K562 (cell line): ENCODE data around the gene ZSCAN12. TPM values are rescaled to one million over a fixed set of nuclear protein-coding genes. Genes with fewer than 3 reads are reported as not detected.
"Not testable (repeated sequence)": the region's sequence is repeated elsewhere in the genome, so short reads cannot be mapped to it uniquely, and the experiment has no call there.

Experiments
- ATAC-seq: fragments of 200-7000 bp; cut with Tn5 transposase; 3 replicates; pipeline ENCODE4 v1.9.1; 2020; ENCODE audit warnings: moderate library complexity
- BruUV-seq: library from RNA; stranded (reverse); fragments of 400-500 nt; replicated peaks from 2 replicates; lab custom pipeline; 2021; lab: Mats Ljungman, UMichigan
- CTCF ChIA-PET: fragments of 300-600 bp; formaldehyde crosslinking; extraction: SDS; loops from one replicate; lab custom pipeline; 2021; ENCODE audit warnings: low intra/inter-chr PET ratio; lab: Yijun Ruan, JAX
- POLR2A ChIA-PET: fragments of 300-600, 350-650 bp; sonication (Branson Sonifier 250); formaldehyde crosslinking; extraction: SDS; loops from one replicate; lab custom pipeline; 2021; ENCODE audit warnings: antibody characterized with exemption, inconsistent platforms; lab: Yijun Ruan, JAX
- DNase-seq, 4 experiments: peaks; one replicate each; pipeline versions ENCODE4 v3.0.0 to v3.0.0-alpha.2; 2011 to 2018; ENCODE audit warnings: low spot score in 3 of 4, mixed read lengths in 3 of 4; ENCODE audit errors: extremely low read depth in 1 of 4
- FAIRE-seq: peaks from 2 replicates; lab custom pipeline; 2011; peaks lifted over from hg19 to GRCh38; lab: Jason Lieb, UNC
- H2AFZ ChIP-seq: 2 replicates; pipeline ENCODE4 v1.6.0; 2011; ENCODE audit warnings: low read depth, low read length, control low read depth, inconsistent platforms
- H3K27ac ChIP-seq: fragments of 200-600 bp; 3 replicates; pipeline ENCODE4 v1.8.0; 2011; ENCODE audit warnings: low read depth, mild to moderate bottlenecking, control low read depth, inconsistent platforms, low read length, moderate library complexity, mixed read lengths; ENCODE audit errors: extremely low read depth
- H3K27me3 ChIP-seq, 2 experiments: fragments of 300-600 bp in 1 of 2; 2 replicates in 1 of 2; 3 replicates in 1 of 2; pipeline versions ENCODE4 v1.6.0 to v1.8.0; 2011; ENCODE audit warnings: inconsistent platforms in 2 of 2, low read length in 2 of 2, mild to moderate bottlenecking in 1 of 2, mixed read lengths in 1 of 2, moderate library complexity in 1 of 2; ENCODE audit not compliant: control insufficient read depth in 2 of 2, insufficient read depth in 2 of 2
- H3K36me3 ChIP-seq: fragments of 300-600 bp; 3 replicates; pipeline ENCODE4 v1.8.0; 2011; ENCODE audit warnings: mild to moderate bottlenecking, low read length, inconsistent platforms; ENCODE audit not compliant: control insufficient read depth, insufficient read depth
- H3K4me1 ChIP-seq, 2 experiments: fragments of 200-600 bp in 1 of 2; replicated peaks in 1 of 2; 2 replicates in 1 of 2; 3 replicates in 1 of 2; pipeline versions ENCODE4 v1.5.1 to v1.8.0; 2011; ENCODE audit warnings: inconsistent platforms in 2 of 2, low read length in 2 of 2, mild to moderate bottlenecking in 1 of 2, mixed read lengths in 1 of 2, moderate library complexity in 1 of 2; ENCODE audit not compliant: control insufficient read depth in 2 of 2, insufficient read depth in 2 of 2
- H3K4me2 ChIP-seq: 2 replicates; pipeline ENCODE4 v1.6.1; 2011; ENCODE audit warnings: low read length, control low read depth, inconsistent platforms, mixed read lengths; ENCODE audit not compliant: insufficient read depth
- H3K4me3 ChIP-seq: fragments of 200-600 bp; sonication (generic), shearing (Covaris generic); 2 replicates; pipeline ENCODE4 v1.5.1; 2016; ENCODE audit warnings: control low read depth, inconsistent platforms
- H3K79me2 ChIP-seq: fragments of 200-600 bp; 3 replicates; pipeline ENCODE4 v1.8.0; 2011; ENCODE audit warnings: low read length, inconsistent platforms; ENCODE audit not compliant: control insufficient read depth, insufficient read depth
- H3K9ac ChIP-seq, 2 experiments: 2 replicates each; pipeline versions ENCODE4 v1.6.0 to v1.6.1; 2011; ENCODE audit warnings: low read depth in 2 of 2, low read length in 2 of 2, control low read depth in 1 of 2, inconsistent platforms in 1 of 2, mild to moderate bottlenecking in 1 of 2, mixed read lengths in 1 of 2; ENCODE audit not compliant: insufficient read depth in 1 of 2
- H3K9me1 ChIP-seq: one replicate; pipeline ENCODE4 v1.6.0; 2011; ENCODE audit warnings: inconsistent platforms, mild to moderate bottlenecking, low read length, moderate library complexity; ENCODE audit not compliant: control insufficient read depth, insufficient read depth
- H3K9me3 ChIP-seq: replicated peaks from 2 replicates; pipeline ENCODE4 v1.5.1; 2011; ENCODE audit warnings: low read depth, low read length, inconsistent platforms; ENCODE audit not compliant: control insufficient read depth, insufficient read depth
- H4K20me1 ChIP-seq: replicated peaks from 2 replicates; pipeline ENCODE4 v1.6.1; 2011; ENCODE audit warnings: low read length, inconsistent platforms, mixed read lengths; ENCODE audit not compliant: control insufficient read depth, insufficient read depth
- BCOR ChIP-seq: fragments of 450-650 bp; IDR thresholded peaks from 2 replicates; pipeline ENCODE4 v1.6.1; 2016
- KDM1A ChIP-seq, 2 experiments: fragments of 450-650 bp; IDR thresholded peaks; 2 replicates each; pipeline ENCODE4 v1.6.1; 2016; ENCODE audit warnings: mild to moderate bottlenecking in 2 of 2
- SMARCA5 ChIP-seq: fragments of 450-650 bp; IDR thresholded peaks from 2 replicates; pipeline ENCODE4 v1.6.1; 2016
- ZNF146 ChIP-seq: IDR thresholded peaks from one replicate; pipeline ENCODE4 v1.6.1; 2018; ENCODE audit warnings: missing compliant biosample characterization; ENCODE audit not compliant: unreplicated experiment
- WGBS: fragments of 100-300 bp; shearing (Covaris generic); methylation state at CpG from one replicate; pipeline ENCODE4 v1.1.6; 2016; ENCODE audit warnings: low coverage, mixed read lengths; ENCODE audit not compliant: insufficient coverage; ENCODE audit errors: missing lambda C conversion rate; 5-methylcytosine and 5-hydroxymethylcytosine counted together
- in situ Hi-C: fragments of 300-500 bp; cut with MboI; formaldehyde crosslinking; loops from 4 replicates; pipeline ENCODE4 v1.15.0; 2018; ENCODE audit warnings: inconsistent platforms, mixed read lengths
- intact Hi-C: fragments of 100-400 bp; cut with micrococcal nuclease; formaldehyde crosslinking; loops from 2 replicates; pipeline ENCODE4 v1.14.2; 2022
- polyA plus RNA-seq, 8 experiments: library from polyadenylated mRNA; depleted of rRNA in 4 of 8; stranded (reverse) in 5 of 8; unstranded in 3 of 8; fragments of >200 nt; fragmentation: Nextera tagmentation in 2 of 8; fragmentation: Illumina TruSeq in 1 of 8; extraction: Ambion mirVana in 2 of 8; extraction: Trizol in 1 of 8; gene quantifications; 2 replicates each; pipeline versions ENCODE4 v1.2.1 to v1.2.3, GENCODE V29; 2011 to 2014; ENCODE audit warnings: inconsistent platforms in 1 of 8, missing spikeins in 1 of 8
- total RNA-seq, 7 experiments: library from RNA; depleted of rRNA in 6 of 7; stranded (reverse); fragments of >200 nt in 6 of 7; fragmentation: Illumina TruSeq in 2 of 7; extraction: Trizol in 2 of 7; gene quantifications; 2 replicates each; pipeline versions ENCODE4 v1.2.1 to v1.2.3, GENCODE V29; 2011 to 2021; ENCODE audit warnings: low replicate concordance in 1 of 7
- TF ChIP-seq, protein P1 (sequence below): fragments of 450-650 bp; IDR thresholded peaks from 2 replicates; pipeline ENCODE4 v1.6.1; 2016; ENCODE audit warnings: mild to moderate bottlenecking

ZSCAN12 gene
- total and polyA plus RNA-seq, 9 of the 15 experiments (the other 6 are each of a cell fraction or from before 2014, with no cell fraction given), result 2.5 to 19.6 (median 12.5) TPM

DNA sequence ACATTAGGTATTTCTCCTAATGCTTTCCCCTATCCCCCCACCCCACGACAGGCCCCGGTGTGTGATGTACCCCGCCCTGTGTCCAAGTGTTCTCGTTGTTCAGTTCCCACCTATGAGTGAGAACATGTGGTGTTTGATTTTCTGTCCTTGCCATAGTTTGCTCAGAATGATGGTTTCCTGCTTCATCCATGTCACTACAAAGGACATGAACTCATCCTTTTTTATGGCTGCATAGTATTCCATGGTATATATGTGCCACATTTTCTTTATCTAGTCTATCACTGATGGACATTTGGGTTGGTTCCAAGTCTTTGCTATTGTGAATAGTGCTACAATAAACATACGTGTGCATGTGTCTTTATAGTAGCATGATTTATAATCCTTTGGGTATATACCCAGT is 4.4 kb upstream of the ZSCAN12 start:
- ATAC-seq, FAIRE-seq: not testable (repeated sequence)

More for the DNA sequence above, 4.4 kb upstream of the ZSCAN12 start:
- peaks cover 11 to 37% of the 10 kb centered on the region in 2 experiments for H3K4me1 ChIP-seq
- H3K36me3 ChIP-seq, H3K9me1 ChIP-seq, H3K27ac ChIP-seq, H3K9me3 ChIP-seq, H2AFZ ChIP-seq, H3K4me2 ChIP-seq, intact Hi-C loops, BruUV-seq, CTCF ChIA-PET, H3K4me3 ChIP-seq, H4K20me1 ChIP-seq, DNase-seq, H3K27me3 ChIP-seq, H3K9ac ChIP-seq, in situ Hi-C loops: not testable (repeated sequence)
- TF ChIP-seq ZNF146 (CRISPR knock-in tag) (peak; percentile 74), SMARCA5 (peak; percentile 30; the same call in 1 of the 2 replicates), BCOR (peak; percentile 74), KDM1A (IDR thresholded peaks at IDR 0.05) (peak; percentile 44 to 74; a peak in 3 of 4 replicates)
- TF ChIP-seq, protein P1, sequence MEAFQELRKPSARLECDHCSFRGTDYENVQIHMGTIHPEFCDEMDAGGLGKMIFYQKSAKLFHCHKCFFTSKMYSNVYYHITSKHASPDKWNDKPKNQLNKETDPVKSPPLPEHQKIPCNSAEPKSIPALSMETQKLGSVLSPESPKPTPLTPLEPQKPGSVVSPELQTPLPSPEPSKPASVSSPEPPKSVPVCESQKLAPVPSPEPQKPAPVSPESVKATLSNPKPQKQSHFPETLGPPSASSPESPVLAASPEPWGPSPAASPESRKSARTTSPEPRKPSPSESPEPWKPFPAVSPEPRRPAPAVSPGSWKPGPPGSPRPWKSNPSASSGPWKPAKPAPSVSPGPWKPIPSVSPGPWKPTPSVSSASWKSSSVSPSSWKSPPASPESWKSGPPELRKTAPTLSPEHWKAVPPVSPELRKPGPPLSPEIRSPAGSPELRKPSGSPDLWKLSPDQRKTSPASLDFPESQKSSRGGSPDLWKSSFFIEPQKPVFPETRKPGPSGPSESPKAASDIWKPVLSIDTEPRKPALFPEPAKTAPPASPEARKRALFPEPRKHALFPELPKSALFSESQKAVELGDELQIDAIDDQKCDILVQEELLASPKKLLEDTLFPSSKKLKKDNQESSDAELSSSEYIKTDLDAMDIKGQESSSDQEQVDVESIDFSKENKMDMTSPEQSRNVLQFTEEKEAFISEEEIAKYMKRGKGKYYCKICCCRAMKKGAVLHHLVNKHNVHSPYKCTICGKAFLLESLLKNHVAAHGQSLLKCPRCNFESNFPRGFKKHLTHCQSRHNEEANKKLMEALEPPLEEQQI, result 0 out of 2 replicates have a peak, but pooled peaks have one; percentile 36
- peaks cover 15% of the 10 kb centered on the region for H3K79me2 ChIP-seq
- WGBS, result 92% methylated on average over 4 of the region's 5 CpGs
- POLR2A ChIA-PET, result interaction anchor here (0.6 to 1.3 kb wide), 2 partner anchors 15 to 52 kb away, joined by 3 read pairs; no protein-coding TSS in a partner anchor
